Epithelial cell of esophagus (primary cell): Measurements from ENCODE around the gene DNAJC5G.
A peak's percentile ranks its signal among the peaks of the same experiment; 100 is the strongest.

ENCODE experiments used
- DNase-seq: peaks from one replicate; pipeline ENCODE4 v3.0.0; 2010; ENCODE audit warnings: low read depth
- H3K4me3 ChIP-seq: 2 replicates; pipeline ENCODE4 v1.5.1; 2011; ENCODE audit warnings: mild to moderate bottlenecking, low read length, control low read depth
- CTCF ChIP-seq: IDR thresholded peaks from 2 replicates; pipeline ENCODE4 v1.5.1; 2011; ENCODE audit warnings: low read depth, mild to moderate bottlenecking, low read length, control low read depth, inconsistent platforms; ENCODE audit not compliant: insufficient read depth; ENCODE audit errors: missing control alignments

DNAJC5G gene

DNA sequence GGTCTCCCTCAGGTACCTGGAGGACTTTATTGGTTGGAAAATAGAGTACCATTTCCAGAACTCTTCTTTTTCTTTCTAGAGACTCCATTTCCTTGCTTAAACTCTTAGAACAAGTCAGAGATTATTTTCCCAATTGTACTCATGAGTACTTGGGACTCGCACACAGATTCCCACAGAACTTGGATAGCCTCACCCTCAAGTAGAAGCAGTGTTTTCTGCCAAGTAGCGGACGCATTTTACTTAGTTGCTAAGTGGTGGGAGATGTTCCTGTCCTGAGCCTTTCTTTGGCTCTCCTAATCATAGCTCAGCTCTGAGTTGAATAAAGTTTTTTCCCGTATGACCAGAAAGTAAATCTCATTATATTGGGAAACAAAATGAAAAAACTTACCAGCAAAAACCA is 29.6 kb upstream of the DNAJC5G start:
- no peak overlapping the region for H3K4me3 ChIP-seq
- DNase-seq: no peak
- TF ChIP-seq CTCF: no peak

- DNase-seq: no peak
- H3K4me3 ChIP-seq: no peak overlapping the region
- TF ChIP-seq CTCF: no peak
Measured at GRCh38 chr2:27247893-27248292, 27.3 kb upstream of the DNAJC5G start.

DNA sequence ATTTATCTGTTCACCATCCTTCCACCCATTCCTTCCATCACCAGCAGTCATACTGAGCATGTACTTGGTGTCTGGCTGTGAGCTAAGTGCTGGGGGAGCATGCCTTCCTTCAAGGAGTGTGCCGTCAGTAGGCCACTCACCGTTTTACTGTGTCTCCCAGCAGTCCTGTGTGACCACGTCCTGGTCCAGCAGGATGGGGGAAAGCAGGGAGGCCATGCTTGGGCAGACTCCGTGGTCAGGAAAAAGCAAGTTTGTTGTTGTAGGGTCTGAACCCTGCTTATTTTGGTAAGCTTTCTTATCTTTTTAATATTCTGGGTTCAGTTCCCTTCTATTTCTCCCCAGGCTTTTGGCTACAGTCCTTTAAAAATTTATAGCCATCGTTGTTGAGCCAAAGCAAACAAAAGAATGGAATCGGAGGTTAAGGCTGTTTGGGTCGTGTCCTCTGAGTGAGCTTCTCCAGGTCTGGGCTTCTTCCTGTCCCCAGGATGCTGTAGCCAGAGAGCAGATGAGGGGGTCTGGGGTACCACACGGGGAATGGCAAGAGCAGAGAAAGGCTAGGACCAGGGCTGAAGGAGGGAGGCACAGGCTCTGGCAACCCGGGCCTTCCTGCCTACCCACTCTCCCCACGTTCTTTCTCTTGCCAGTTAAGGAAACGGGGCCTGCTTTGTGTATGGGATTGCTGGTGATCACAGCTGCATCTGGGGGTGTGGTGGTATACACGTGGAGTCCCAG is 25.9 kb upstream of the DNAJC5G start:
- TF ChIP-seq CTCF: no peak
- DNase-seq: no peak
- no peak overlapping the region for H3K4me3 ChIP-seq

DNA sequence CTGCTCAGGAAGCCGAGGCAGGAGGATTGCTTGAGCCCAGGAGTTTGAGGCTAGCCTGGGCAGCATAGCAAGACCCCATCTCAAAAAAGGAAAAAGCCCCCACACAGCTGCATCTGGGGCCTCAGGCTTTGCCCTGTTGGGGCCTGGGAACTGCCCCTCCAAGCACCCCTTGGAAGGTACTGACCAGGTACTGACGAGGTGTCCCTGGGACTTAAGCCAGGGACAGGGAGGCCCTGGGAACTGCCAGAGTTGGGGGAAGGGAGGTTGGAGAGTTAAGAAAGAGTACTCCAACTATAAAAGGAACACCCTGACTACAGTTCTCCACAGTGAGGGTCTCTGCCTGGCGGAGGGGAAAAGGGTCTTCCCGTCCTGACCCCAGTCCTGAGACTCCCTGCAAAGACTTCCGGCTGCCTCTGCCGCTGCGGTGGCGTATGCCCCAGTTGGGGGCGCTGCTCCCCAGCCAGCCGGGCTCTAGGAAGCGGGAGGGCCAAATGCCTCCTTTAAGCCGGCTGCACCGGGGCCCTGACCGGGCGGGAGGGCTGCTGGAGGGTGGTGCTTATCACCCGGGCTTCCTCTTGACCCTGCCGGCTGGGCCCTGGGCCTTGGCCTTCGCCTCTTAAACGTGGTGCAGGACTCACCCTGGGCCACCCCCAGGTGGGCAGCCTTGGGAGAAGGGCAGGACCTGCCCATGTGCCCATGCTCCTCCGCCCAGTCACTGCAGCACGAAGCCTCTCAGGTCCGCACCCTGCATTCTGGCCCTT is 25.2 kb upstream of the DNAJC5G start:
- peak; percentile 52 for DNase-seq
- TF ChIP-seq CTCF: peak; percentile 68
- H3K4me3 ChIP-seq: no peak overlapping the region

DNA sequence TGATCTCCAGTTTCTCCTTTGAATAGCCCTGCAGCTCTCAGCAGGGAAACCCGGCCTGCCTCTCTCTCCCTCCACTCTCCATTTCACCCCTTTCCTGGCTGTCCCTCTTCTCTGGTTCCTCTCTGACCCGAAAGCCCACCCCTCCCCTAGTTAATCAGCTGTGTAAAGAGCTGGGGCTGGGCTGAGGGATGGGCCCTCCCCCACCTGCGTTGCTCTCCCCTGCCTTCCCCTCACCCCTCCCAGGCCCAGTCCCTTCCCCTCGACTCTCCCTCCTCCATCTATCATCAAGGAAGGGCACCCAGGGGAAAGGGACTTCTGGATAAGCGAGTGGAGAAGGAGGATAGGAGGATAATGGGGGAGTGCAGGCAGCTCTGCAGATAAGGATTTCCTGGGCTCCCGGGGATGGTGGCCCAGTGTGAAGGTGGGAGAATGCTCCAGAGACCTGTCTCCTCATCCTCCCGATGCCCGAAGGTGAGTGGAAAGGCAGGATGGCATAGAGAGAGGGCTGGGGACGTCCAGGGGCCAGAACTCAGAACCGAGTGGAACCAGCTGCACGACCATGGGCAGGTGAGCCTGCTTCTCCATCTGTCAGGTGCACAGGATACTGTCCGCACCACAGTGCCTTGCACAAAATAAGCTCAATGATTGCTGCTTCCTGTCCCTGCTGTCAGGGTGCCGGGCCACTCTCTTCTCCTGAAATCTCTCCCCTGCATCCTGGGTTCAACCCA is 24.4 kb upstream of the DNAJC5G start:
- TF ChIP-seq CTCF: no peak
- DNase-seq: no peak
- H3K4me3 ChIP-seq: no peak overlapping the region

- DNase-seq: no peak
- H3K4me3 ChIP-seq: no peak overlapping the region
Measured at GRCh38 chr2:27251766-27252165, 23.5 kb upstream of the DNAJC5G start.

More at GRCh38 chr2:27251766-27252165, 23.5 kb upstream of the DNAJC5G start:
- no peak for TF ChIP-seq CTCF
